OCI-LY7 (cell line): Measurements from ENCODE around the gene GNLY.

Source experiments
- CTCF ChIP-seq: fragments of 200-600 bp; sonication (generic); conservative IDR thresholded peaks from 2 replicates; pipeline ENCODE4 v1.5.1; 2014; ENCODE audit warnings: mild to moderate bottlenecking, antibody characterized with exemption, low read length, moderate library complexity, mixed read lengths
- EZH2phosphoT487 ChIP-seq: fragments of 200-600 bp; sonication (generic); IDR thresholded peaks from 2 replicates; pipeline ENCODE4 v1.6.1; 2018; ENCODE audit warnings: low read depth, borderline replicate concordance, mild to moderate bottlenecking, mixed run types, antibody characterized with exemption, low read length, moderate library complexity, mixed read lengths

- no peak for TF ChIP-seq CTCF
- TF ChIP-seq EZH2phosphoT487, result no peak
These were observed 43.3 kb downstream of the GNLY start for GRCh38 chr2:85737481-85737880.
